ENCODE data around the gene SLC5A3.

The SLC5A3 gene

DNA sequence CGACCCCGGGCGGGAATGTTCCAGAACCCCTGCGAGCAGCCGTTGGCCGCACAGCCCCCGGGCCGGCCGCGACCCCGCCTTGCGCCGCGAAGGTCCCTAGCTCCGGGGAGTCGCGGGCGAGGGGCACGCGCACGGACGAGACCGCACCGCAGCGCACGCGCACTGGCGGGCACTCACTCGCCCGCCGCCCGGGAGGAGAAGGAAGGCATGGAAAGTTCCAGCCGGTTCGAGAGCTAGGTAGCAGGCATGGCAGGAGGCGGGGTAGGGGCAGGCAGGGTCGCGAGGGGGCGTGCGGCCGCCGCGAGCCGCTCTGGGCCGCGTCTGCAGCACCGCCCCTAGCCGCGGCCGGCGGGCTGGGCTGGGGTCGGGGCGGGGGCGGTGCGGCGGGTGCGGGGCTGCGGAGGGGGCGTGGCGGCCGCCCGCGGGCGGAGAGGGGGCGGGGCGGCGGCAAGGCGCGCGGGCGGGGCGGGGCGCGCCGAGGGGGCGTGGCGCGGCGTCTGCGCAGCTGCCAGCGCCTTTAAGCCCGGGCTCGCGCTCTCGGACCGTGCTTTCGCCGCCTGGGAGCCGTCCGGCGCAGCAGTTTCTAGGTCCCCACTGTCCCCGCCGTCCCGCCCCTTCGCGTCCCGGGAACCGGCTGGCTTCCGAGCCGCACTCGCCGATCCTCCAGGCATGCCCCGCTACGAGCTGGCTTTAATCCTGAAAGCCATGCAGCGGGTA, at the start of gene SLC5A3, which contains the start of gene MRPS6:
TSS of gene SLC5A3 (plus strand) at position 547 of the 717 bp plus-strand sequence. CDS start 21,621 bp downstream, outside the sequence.
TSS of gene MRPS6 (plus strand) at position 547 of the 717 bp plus-strand sequence. CDS start at position 670, 123 bp downstream.
- peak; percentile 52 for DNase-seq

DNA sequence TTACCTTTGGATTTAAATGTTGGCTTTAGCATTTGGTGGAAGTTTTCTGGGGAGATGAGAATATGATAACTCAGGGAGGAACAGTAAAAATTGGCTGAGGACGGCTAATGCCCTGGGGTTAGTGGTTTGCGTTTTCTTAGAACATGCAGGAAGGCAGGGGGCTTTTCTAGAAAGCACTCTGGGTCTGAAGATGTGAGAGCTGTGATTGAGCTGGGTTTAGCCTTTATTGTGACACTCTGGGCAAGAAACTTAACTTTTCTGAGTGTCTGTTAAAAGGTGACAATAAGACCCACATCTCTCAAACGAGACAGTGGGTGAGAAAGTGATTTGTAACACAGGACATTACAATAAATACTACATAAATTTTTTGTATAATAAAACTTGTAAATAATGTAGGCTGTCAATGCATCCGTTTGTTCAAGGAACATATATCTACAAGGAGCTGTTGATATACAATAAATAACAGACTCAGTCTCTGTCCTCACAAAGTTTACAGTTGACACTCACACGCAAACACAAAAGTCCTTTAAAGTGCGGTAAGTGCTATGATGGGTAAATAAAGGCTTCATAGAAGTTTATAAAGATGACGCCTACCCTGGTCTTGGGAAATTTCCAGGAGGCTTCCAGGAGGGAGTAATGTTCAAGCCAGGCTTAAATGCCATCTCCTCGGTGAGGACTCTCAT, 49.5 kb upstream of the SLC5A3 start:
- DNase-seq: no peak

DNA sequence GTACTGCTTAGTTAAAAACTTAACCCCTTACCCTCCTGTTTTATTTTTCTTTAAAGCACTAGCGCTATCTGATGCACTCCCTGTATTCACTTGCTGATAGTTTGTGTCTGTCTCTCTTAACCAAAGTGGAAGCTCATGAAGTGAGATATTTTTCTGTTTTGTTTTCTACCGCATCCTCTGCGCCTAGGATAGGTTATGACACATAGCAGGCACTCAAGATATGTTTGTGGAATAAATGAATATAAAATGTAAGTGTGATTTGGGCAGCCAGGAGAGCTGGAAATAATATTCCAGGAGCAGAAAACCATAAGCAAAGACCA, 49.0 kb upstream of the SLC5A3 start:
- no peak for DNase-seq

DNA sequence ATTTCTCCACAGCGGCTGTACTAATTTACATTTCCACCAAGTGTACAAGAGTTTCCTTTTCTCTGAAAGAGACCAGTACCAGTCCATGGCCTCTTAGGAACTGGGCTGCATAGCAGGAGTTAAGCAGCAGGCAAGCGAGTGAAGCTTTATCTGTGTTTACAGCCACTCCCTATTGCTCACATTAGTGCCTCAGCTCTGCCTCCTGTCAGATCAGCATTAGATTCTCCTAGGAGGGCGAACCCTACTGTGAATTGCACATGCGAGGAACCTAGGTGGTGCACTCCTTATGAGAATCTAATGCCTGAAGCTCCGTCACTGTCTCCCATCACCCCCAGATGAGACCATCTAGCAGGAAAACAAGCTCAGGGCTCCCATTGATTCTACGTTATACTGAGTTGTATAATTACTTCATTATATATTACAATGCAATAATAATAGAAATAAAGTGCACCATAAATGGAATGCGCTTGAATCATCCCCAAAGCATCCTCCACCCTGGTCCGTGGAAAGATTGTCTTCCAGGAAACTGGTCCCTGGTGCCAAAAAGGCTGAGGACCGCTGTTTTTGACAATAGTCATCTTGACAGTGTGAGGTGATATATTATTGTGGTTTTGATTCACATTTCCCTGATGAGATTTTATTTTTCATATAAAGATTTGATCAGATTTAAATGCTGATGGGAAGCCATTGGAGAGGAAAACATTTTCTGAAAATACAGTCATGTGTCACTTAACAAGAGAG, 45.5 kb upstream of the SLC5A3 start:
- no peak for DNase-seq

DNA sequence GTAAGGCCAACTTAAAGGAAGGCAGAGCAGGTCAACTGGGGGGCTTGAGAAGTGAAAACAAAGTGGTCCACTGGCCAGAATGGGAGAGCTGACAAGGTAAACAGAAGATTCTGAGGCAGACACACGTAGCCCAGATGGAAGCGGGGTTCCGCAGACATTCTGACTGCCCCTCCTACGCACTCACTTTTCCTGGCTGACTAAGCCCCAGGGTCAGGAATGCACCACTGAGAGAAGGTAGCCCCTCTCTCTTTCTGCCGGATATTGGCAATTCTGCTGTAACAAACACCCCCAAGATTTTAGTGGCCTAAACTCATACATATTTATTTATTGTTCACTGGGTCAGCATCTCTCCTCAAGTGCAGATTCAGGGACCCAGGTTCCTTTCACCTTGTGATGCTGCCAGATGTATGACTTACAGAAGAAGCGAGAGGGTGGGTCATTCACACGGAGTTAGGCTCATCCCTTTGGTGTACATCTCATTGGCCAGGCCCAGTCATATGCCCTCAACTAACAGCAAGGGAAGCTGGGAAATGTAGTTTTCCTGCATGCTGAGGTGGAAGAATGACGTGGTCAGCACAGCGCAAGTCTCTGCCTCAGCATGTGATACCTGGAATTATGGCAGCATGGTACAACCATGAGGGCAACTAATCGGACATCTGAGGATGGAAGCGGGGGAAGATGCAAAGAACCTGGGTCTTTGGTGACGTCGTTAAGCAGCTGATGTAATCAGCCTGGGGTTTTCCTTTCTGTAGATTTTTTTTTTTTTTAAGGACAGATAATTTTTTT, 43.4 kb upstream of the SLC5A3 start:
- DNase-seq: peak; percentile 61

DNA sequence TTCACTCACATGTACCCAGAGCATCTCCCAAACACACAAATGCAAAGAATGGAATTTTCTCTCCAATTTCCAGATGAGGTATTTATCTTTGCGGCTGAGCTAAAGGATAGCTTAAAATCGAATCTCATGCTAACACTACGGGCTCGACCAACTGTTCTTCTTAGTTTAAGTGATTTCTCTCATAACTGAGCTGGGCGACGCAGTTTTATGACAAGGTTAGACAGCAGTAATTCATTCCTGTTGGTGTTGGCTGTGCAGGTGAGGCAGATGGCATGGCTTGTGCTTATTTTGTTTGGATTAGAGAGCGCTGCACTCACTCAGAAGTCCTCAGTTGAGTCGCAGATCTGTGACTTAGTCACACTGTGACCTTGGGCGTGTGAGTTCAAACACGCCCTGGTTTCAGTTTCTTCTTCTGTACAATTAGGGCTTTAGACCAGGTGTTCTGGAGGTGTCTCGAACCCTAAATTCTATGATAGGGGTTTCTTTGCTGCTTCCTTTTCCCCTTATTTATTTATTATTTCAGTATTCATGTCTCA, 41.5 kb upstream of the SLC5A3 start:
- no peak for DNase-seq

DNA sequence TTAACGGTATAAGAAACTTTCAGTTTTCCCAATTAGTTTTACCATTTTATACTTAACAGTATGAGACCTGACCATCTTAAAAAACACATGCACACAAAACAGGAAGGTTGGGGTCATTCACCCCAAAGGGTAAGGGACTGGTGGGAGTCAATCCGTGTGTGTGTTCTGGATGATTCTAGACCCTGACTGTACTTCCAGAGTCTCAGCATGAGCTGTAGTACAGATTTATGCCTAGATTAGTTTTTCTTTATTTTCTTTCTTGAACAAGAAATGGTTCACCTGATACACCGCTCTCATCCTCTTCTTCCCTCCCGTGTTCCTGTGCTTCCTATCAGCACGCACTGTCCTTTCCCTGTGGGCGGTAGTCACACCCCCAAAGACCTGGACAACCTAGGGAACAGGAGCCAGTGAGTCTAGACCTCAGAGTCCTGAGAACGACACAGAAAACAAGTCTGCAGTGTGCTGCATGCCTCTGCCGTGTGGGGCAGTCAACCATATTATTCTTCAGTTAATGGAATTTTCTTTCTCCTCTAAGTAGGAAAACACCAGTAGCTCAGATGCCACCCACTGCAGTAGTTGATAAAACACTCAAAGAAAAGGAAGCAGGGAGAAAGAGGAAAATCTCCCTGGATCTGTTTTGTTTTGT, 38.9 kb upstream of the SLC5A3 start:
- DNase-seq: no peak

DNA sequence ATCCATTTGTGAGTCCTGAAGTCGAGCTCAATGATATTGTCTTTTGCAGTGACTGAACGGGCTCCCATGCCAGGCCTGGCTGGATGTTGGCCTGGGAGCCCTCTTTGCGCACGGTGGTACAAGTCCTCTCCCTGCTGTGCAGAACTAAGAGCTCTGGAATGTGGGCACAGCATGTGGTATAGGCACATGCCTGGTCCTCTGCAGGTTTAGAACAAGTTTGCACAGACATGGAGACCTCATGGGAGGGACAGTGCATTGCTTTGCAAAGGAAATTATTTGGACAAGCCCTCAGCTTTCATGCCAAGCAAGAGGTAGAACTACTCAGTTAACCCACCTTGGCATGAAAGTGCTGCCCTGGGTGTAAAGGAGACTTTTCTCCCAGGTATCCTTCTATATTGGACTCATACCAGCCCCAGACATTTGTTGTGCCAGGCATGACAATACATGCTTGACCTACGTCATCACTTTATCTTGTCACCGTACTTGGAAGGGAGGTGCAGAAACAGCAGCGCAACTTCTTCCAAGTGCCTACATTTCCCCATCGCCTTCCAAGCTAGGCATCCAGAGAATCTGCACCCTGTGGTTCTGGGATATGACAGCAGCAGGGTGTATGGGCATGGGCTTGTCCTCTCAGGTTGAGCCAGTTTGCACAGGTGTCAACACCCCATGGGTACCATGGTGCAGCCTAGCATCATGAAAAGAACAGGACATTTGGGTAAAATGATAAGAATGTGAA, 37.6 kb upstream of the SLC5A3 start:
- no peak for DNase-seq

DNA sequence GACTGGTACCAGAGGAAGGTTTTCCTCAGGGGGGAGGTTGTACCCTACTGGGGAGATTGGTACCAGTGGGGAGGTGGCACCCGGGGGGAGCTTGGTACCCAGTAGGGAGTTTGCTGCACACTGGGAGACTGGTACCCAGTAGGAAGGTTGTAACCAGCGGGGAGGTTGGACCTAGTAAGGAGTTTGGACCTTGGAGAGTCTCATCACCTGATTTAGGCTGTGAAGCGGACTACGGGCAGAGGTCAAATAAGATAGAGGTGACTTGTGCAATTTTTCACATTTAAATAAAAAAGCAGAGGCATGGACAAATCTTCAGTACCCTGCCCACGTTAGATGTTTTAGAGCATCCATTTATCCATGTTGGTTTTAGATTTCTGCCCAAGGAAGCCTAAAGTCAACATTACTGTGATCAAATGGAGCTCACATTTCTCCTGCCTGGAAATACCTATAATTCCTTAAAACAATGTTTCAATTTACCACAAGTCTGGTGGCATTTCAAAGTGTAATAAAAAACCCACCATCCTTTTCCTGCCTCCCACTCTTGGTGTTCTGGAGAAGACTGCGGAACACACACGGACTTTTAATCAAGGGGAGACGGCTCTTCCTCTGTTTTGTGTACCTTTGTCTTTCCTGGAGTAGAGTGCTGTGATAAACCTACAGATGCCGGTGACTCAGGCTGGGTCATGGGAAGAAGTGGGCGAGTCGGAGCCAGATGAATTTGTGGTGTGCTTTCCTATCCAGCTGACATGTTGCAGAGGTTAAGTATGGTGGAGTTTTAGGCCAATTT, 36.2 kb upstream of the SLC5A3 start:
- no peak for DNase-seq

DNA sequence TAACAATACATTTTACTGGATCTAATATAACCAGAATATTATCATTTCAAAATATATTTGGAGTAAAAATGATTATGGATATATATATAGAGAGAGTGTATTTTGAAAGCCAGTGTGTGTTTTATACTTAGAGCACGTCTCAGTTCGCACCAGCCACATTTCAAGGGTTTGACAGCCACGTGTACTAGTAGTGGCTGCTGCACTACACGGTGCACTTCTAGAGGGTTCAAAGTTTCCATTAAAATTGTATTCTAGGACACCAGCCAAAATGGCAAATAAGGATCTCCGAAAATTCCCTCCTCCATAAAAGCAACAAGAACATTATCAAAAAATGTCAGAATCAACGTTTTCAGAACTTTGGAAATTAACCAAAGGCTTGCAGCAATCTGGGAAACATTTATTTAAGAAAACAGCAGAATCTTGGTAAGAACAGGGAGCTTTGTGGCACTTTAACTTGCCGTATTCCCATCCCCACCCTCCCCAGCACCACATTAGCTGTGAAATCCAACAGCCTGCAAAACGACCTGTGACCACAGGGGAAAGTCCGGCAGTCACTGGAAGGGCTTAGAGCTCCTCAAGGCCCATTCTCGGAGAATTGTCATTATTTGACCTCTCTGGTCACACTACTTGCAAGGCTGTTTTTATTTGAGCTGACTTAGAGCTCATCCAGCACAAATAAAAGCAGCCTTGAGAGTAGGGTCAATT, 33.5 kb upstream of the SLC5A3 start:
- DNase-seq: no peak

DNA sequence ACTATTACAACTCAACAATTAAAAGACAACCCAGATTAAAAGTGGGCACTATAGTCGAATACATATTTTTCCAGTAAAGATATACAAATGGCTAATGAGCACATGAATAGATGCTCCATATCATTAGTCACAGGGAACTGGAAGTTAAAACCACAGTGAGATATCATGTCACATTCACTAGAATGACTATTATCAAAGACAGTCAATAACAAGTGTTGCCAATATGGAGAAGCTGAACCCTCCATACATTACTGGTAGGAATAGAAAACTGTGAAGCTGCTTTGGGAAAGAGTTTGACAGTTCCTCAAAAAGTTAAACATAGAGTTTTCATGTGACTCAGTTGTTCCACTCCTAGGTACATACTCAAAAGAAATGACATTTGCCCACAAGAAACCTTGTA, 30.6 kb upstream of the SLC5A3 start:
- DNase-seq: no peak

DNA sequence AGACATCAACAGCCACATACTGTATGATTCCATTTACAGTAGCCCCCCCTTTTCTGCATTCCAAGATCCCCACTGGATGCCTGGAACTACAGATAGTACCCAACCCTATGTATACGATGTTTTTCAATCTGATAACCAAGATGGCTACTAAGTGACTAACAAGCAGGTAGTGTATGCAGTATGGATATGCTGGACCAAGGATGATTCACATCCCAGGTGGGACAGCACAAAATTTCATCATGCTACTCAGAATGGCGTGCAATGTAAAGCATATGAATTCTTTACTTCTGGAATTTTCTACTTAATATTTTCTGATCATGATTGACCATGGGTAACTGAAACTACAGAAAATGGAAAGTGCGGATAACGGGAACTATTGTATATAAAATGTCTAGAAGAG, 30.0 kb upstream of the SLC5A3 start:
- no peak for DNase-seq

DNA sequence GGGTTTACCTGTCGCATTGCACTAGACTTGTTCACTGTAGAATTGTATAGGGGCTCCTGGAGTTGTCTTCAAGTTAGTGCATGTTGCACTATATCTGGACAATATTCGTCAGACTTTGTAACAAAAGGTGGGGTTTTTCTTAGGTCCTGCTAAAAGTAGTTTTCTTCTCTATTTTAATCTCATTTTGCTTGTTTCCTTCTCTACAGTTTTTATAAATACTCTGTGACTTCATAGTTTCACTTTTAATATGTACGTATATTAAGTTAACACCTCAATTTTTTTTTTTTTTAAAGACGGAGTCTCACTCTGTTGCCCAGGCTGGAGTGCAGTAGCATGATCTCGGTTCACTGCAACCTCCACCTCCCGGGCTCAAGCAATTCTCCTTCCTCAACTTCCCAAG, 26.5 kb upstream of the SLC5A3 start:
- DNase-seq: no peak

DNA sequence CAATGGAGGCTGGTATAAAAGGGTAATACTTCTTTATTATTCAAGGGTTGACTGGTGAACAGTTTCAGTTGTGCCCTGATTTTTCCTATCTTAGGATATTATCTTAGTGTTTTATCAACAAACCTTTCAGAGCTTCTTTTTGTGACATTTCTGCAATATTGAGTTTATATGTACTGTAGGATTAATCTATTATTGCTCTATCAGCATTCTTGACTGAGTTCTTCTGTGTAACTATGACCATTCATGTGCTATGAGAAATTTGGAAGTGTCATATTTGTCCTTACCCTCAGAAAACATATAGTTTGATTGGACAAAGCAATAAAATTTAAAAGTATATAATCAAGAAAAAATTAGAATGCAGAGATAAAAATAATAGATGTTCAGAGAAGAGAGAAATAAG, 25.5 kb upstream of the SLC5A3 start:
- DNase-seq: no peak

DNA sequence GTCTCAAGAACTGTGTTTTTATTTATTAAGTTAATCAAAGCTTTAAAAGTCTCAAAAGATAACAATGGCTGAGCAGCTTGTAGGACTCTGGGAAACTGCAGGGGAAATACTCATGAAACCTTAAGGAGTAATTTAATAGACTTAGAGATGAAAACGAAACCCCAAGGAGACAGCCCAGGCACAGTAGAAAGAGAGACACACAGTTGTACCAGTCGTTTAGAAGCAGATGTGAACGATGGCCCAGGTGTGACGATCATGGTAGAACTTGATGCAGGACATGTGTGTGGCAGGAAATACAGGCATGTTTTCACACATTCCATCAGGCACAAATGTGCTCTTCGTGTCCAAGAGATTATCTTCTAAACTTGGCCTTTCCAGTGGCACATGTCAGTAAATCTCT, 21.2 kb upstream of the SLC5A3 start:
- DNase-seq: no peak

DNA sequence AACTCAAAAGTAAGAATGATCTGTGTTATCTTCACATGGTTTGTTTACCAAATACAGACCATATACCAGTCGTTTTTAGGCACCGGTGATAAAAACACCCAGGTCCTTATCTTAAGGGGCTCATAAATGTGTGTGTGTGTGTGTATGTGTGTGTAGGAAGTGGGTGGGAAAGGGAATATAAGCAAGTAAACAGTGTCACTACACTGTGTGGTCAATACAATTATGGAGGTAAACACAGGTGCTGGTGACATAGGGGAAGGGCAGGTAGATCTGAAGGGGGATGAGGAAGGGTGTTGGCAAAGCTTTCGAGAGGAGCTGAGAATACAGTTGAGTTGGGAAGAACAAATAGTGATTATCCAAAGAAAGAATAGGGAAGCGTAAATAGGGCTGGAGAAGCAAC, 19.1 kb upstream of the SLC5A3 start:
- DNase-seq: no peak

DNA sequence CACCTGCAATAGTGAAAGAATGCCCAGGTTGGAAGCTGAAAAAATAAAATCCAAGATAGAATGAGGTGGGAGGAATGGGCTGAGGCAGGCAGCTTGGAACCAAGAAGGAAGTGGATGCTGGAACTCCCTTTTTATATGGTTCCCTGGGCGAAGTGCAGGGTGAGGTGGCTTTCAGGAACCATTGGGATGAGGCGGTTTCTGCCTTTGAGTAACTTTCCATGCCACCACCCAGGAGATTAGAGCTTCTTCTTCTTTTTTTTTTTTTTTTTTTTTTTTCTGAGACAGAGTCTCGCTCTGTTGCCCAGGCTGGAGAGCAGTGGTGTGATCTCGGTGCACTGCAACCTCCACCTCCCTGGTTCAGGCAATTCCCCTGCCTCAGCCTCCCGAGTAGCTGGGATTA, 17.8 kb upstream of the SLC5A3 start:
- no peak for DNase-seq

DNA sequence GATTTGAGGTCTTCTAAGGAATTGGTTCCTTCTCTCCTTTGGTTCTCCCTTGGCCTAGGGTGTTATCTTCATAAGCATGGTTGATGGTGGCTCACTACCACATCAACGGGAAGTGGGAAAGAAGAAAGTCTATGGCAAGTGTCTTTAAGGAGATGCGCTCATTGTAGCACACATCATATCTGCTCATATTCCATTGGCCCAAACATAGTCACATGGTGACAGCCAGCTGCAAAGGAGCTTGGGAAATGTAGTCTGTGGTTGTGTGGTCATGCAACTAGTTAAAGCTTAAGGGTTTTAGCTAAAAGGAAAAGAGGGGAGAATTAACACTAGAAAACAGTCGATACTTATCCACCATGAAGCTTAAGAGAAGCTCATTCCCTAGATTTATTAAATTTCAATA, 11.4 kb upstream of the SLC5A3 start:
- no peak for DNase-seq

DNA sequence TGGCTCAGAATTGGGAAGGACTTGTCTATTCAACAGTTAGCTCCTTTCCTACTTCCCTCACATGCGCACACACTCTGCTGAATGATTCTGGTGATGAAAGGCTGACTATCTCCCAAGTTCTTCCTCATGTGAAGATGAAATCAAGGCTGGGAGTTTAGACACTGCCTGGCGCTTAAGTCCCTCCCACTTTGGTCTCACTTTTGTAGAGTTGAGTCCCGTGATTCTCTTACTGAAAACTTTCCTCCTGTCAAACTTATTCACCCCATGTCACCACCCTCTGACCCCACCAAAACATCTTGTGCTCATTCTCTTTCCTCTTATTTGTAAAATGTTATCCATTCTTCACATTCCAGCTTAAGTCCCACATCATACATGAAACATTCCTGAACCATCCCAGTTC, 8.4 kb upstream of the SLC5A3 start:
- DNase-seq: no peak

DNA sequence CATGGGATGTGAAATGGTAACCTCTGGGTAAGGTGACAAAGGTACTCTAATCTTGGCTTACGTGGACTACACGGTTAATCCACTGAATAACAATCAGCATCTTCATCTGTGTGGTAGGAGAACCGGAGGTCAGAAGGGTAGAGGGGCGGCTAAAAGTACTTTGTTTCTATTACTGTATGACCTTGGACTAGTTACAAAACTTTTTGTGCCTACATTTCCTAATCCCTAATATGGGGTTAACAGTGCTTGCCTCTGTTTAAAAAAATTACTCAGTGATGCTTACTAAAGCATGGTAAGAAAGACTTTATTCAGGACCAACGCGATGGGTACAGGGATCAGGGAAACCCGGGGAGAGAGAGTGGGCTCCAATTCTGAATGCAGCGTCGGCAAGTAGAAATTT, 1.7 kb upstream of the SLC5A3 start:
- no peak for DNase-seq

Data from NCI-H2171 (cell line).